HG02970 (cell line): ENCODE measurements around the gene ITPRID2.

Experiments
- ATAC-seq: cut with Tn5 transposase; IDR thresholded peaks from one replicate; pipeline ENCODE4 v1.9.1; 2021; ENCODE audit warnings: mild to moderate bottlenecking, moderate library complexity, moderate number of reproducible peaks; ENCODE audit not compliant: unreplicated experiment, low FRiP score

Gene ITPRID2

GRCh38 chr2:181879295-181879694 lies 12.2 kb upstream of the ITPRID2 start:
- no peak for ATAC-seq

GRCh38 chr2:181882246-181883020 lies 9.1 kb upstream of the ITPRID2 start:
- ATAC-seq = no peak

GRCh38 chr2:181884601-181885000 lies 6.9 kb upstream of the ITPRID2 start:
- no peak for ATAC-seq

- ATAC-seq = no peak
Observed at GRCh38 chr2:181885096-181885495, 6.4 kb upstream of the ITPRID2 start.

- no peak for ATAC-seq
Observed at GRCh38 chr2:181886192-181886591, 5.3 kb upstream of the ITPRID2 start.

- no peak for ATAC-seq
Observed at GRCh38 chr2:181887045-181887444, 4.5 kb upstream of the ITPRID2 start.

- no peak for ATAC-seq
Observed at GRCh38 chr2:181889776-181890175, 1.8 kb upstream of the ITPRID2 start.

- no peak for ATAC-seq
Observed at GRCh38 chr2:181890271-181890670, 1.3 kb upstream of the ITPRID2 start.

- ATAC-seq = peak; percentile 48
Observed at GRCh38 chr2:181891966-181892798, 652 bp downstream of the ITPRID2 start.

- no peak for ATAC-seq
Observed at GRCh38 chr2:181892799-181893435, 1.4 kb downstream of the ITPRID2 start.

- ATAC-seq = no peak
Observed at GRCh38 chr2:181894381-181894780, 2.9 kb downstream of the ITPRID2 start.

GRCh38 chr2:181895818-181896217 lies 4.3 kb downstream of the ITPRID2 start:
- no peak for ATAC-seq

- no peak for ATAC-seq
Observed at GRCh38 chr2:181896286-181896685, 4.8 kb downstream of the ITPRID2 start.

- no peak for ATAC-seq
Observed at GRCh38 chr2:181900007-181900651, 8.6 kb downstream of the ITPRID2 start.

- no peak for ATAC-seq
Observed at GRCh38 chr2:181902625-181903024, 11.1 kb downstream of the ITPRID2 start.

GRCh38 chr2:181904022-181904632 lies 12.6 kb downstream of the ITPRID2 start:
- ATAC-seq = no peak

GRCh38 chr2:181907057-181907456 lies 15.5 kb downstream of the ITPRID2 start:
- ATAC-seq = no peak

- no peak for ATAC-seq
Observed at GRCh38 chr2:181907635-181908034, 16.1 kb downstream of the ITPRID2 start.

- no peak for ATAC-seq
Observed at GRCh38 chr2:181910028-181910831, 18.7 kb downstream of the ITPRID2 start.
